Right lobe of liver (tissue), 6 donors: ENCODE measurements around the gene THADA. TPM values are rescaled to one million over a fixed set of nuclear protein-coding genes. Genes with fewer than 3 reads are reported as not detected.

Experiments
- ATAC-seq, 4 donors: fragments of 200-7000 bp; cut with Tn5 transposase; one replicate each; pipeline ENCODE4 v1.9.1; 2020; ENCODE audit warnings: mild to moderate bottlenecking in 4 of 4, moderate library complexity in 4 of 4
- DNase-seq, 3 donors: peaks; one replicate each; pipeline ENCODE4 v3.0.0-alpha.2; 2020
- H3K27ac ChIP-seq, 3 donors: fragments of 200-600 bp; one replicate each; pipeline ENCODE4 v1.8.0; 2022
- H3K27me3 ChIP-seq, 2 donors: fragments of 200-600 bp; one replicate each; pipeline ENCODE4 v1.8.0; 2022
- H3K36me3 ChIP-seq, 4 donors: fragments of 200-600 bp; sonication (generic) in 1 of 4; one replicate each; pipeline versions ENCODE4 v1.5.1 to v1.8.0; 2017 to 2022; ENCODE audit warnings: control low read depth in 1 of 4
- H3K4me1 ChIP-seq, 4 donors: fragments of 200-600 bp; sonication (generic) in 1 of 4; one replicate each; pipeline versions ENCODE4 v1.5.1 to v1.8.0; 2017 to 2022; ENCODE audit warnings: control low read depth in 1 of 4
- H3K4me3 ChIP-seq, 3 donors: fragments of 200-600 bp; one replicate each; pipeline ENCODE4 v1.8.0; 2022
- H3K9me3 ChIP-seq, 4 donors: fragments of 200-600 bp; sonication (generic) in 1 of 4; one replicate each; pipeline versions ENCODE4 v1.5.1 to v1.8.0; 2017 to 2022; ENCODE audit warnings: control low read depth in 1 of 4
- CTCF ChIP-seq, 4 donors: fragments of 200-600 bp in 3 of 4; fragments of 450-650 bp in 1 of 4; IDR thresholded peaks; one replicate each; pipeline versions ENCODE4 v1.5.1 to v1.8.0; 2016 to 2022; ENCODE audit warnings: antibody characterized with exemption in 4 of 4, mild to moderate bottlenecking in 2 of 4
- POLR2A ChIP-seq: fragments of 450-650 bp; IDR thresholded peaks from one replicate; pipeline ENCODE4 v1.6.1; 2017; ENCODE audit warnings: antibody characterized with exemption, mild to moderate bottlenecking
- WGBS: methylation state at CpG from one replicate; pipeline ENCODE4 v1.1.6; 2018; ENCODE audit warnings: low coverage, low lambda C conversion rate; ENCODE audit not compliant: insufficient coverage; ENCODE audit errors: missing lambda C conversion rate; 5-methylcytosine and 5-hydroxymethylcytosine counted together
- intact Hi-C, 2 donors: fragments of 100-400 bp; cut with DNase I; formaldehyde crosslinking; loops; one replicate each; pipeline versions ENCODE4 v1.11.2 to v1.14.1; 2022
- total RNA-seq, 6 experiments: library from RNA; depleted of rRNA in 2 of 6; stranded (reverse); fragments of >200 nt in 2 of 6; fragmentation: NEBNext Ultra II Directional in 3 of 6; extraction: Animal tissue kit (Norgen Biotek cat#: 25700) in 3 of 6; gene quantifications; one replicate each; pipeline versions ENCODE4 v1.1.0 to v1.2.4, GENCODE V29; 2016 to 2023
- donor health status: DM: no; HTN: yes; CAD: no.
- donor health status: DM: no; HTN: no; CAD: no.
- donor health status: DM: no; HTN: no; CAD: no.
- donor health status: DM: no; HTN: yes; CAD: no.
- donor health status: DM: no; HTN: yes; CAD: no.

Gene THADA
- total RNA-seq, 6 experiments from 2014 or later, result 12.2 to 21.6 (median 14.0) TPM

- Histone ChIP-seq H3K36me3 (peaks cover 0 to 46% (median 20%) of the 10 kb centered on the region in 4 donors), H3K27me3 (no peaks in the 10 kb centered on the region), H3K4me3 (no peak overlapping the region), H3K4me1 (no peaks in the 10 kb centered on the region), H3K27ac (no peak overlapping the region), H3K9me3 (no peaks in the 10 kb centered on the region)
- ATAC-seq (no peak), DNase-seq (no peak)
- TF ChIP-seq CTCF (IDR thresholded peaks at IDR 0.05), result no peak
- TF ChIP-seq POLR2A, result no peak
- WGBS, result 100% methylated on average over 1 of the region's 1 CpG
- intact Hi-C loops, result no loop called here
These were observed 23.6 kb downstream of the THADA start for GRCh38 chr2:43572244-43572643.

- Histone ChIP-seq H3K27ac (no peak overlapping the region), H3K4me3 (no peak overlapping the region), H3K4me1 (no peaks in the 10 kb centered on the region), H3K9me3 (no peaks in the 10 kb centered on the region), H3K36me3 (peaks cover 0 to 36% (median 16%) of the 10 kb centered on the region in 4 donors), H3K27me3 (no peaks in the 10 kb centered on the region)
- DNase-seq (no peak), ATAC-seq (no peak)
- 61% methylated on average over 3 of the region's 3 CpGs for WGBS
- intact Hi-C loops, result no loop called here
- TF ChIP-seq CTCF (IDR thresholded peaks at IDR 0.05) (no peak), POLR2A (no peak)
These were observed 25.9 kb downstream of the THADA start for GRCh38 chr2:43569921-43570320.

GRCh38 chr2:43568228-43568627 is 27.6 kb downstream of the THADA start:
- TF ChIP-seq POLR2A (no peak), CTCF (IDR thresholded peaks at IDR 0.05) (no peak)
- Histone ChIP-seq H3K4me1 (no peaks in the 10 kb centered on the region), H3K36me3 (peaks cover 0 to 27% (median 12%) of the 10 kb centered on the region in 4 donors), H3K27me3 (no peaks in the 10 kb centered on the region), H3K27ac (no peak overlapping the region), H3K9me3 (no peaks in the 10 kb centered on the region), H3K4me3 (no peak overlapping the region)
- DNase-seq (no peak), ATAC-seq (no peak)
- 75% methylated on average over 1 of the region's 1 CpG for WGBS
- intact Hi-C loops, result no loop called here

GRCh38 chr2:43566461-43566729 is 29.4 kb downstream of the THADA start:
- no peak for ATAC-seq
- TF ChIP-seq POLR2A (no peak), CTCF (IDR thresholded peaks at IDR 0.05) (no peak)
- H3K27me3 ChIP-seq, result no peaks in the 10 kb centered on the region
- H3K4me3 ChIP-seq, result no peak overlapping the region
- peaks cover 0 to 13% (median 7%) of the 10 kb centered on the region in 4 donors for H3K36me3 ChIP-seq
- intact Hi-C loops, result no loop called here
- H3K9me3 ChIP-seq, result no peaks in the 10 kb centered on the region
- no peaks in the 10 kb centered on the region for H3K4me1 ChIP-seq
- DNase-seq, result no peak
- no peak overlapping the region for H3K27ac ChIP-seq

- Histone ChIP-seq H3K4me1 (no peaks in the 10 kb centered on the region), H3K27me3 (no peaks in the 10 kb centered on the region), H3K9me3 (no peaks in the 10 kb centered on the region), H3K27ac (no peak overlapping the region), H3K4me3 (no peak overlapping the region), H3K36me3 (no peaks in the 10 kb centered on the region)
- DNase-seq, result no peak
- no peak for TF ChIP-seq POLR2A
- no peak for TF ChIP-seq CTCF (IDR thresholded peaks at IDR 0.05)
- 90% methylated on average over 2 of the region's 2 CpGs for WGBS
- intact Hi-C loops, result no loop called here
- no peak for ATAC-seq
These were observed 32.2 kb downstream of the THADA start for GRCh38 chr2:43563679-43564078.
